ENCODE measurements around the gene STK32A. TPM values are rescaled to one million over a fixed set of nuclear protein-coding genes. Genes with fewer than 3 reads are reported as not detected.

The STK32A gene
- total and polyA plus RNA-seq, 11 donors: 0.15 to 1.4 (median 0.30) TPM

- Histone ChIP-seq H3K36me3 (no peaks in the 10 kb centered on the region), H3K27ac (no peak overlapping the region), H3K4me1 (no peaks in the 10 kb centered on the region), H3K9me3 (peaks cover 0 to 5% (median 0%) of the 10 kb centered on the region in 12 donors), H3K27me3 (peaks cover 0 to 18% (median 0%) of the 10 kb centered on the region in 9 donors), H3K4me3 (no peak overlapping the region)
- intact Hi-C loops (cut with DNase I): loop anchor here (2.0 to 10.0 kb wide), 5 partner anchors 92 to 657 kb away; no protein-coding TSS in a partner anchor
- WGBS, 4 donors: 3 to 12% (median 10%) methylated on average over 2 of the region's 2 CpGs
- ATAC-seq (no peak), DNase-seq (no peak)
- TF ChIP-seq CTCF (IDR thresholded peaks at IDR 0.05) (peak in 1 of 12 donors; percentile 1), POLR2A (IDR thresholded peaks at IDR 0.05) (no peak)
Observed at GRCh38 chr5:147189109-147189424, 45.8 kb upstream of the STK32A start.

DNA sequence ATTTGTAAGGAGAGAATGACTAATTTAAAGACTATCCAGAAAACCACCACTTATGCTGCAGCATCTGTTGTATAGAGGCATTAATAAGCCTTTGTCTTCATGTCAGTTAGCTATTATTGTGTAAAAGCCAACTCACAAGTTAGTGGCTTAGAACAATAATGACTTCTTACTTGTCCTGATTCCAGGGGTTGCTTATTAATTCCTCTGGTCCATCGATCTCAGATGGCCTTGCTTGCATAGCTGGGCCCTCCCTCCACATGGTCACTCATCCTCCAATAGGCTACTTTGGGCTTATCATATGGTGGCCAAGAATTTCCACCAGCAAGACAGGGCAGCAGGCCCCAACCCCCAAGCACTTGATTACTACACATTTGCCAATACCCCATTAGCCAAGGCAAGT is 44.5 kb upstream of the STK32A start:
- H3K4me3 ChIP-seq: no peak overlapping the region
- intact Hi-C loops (cut with DNase I): loop anchor here in 3 of 10 donors (10.0 kb wide), 2 partner anchors 96 to 226 kb away; no protein-coding TSS in a partner anchor
- no peak for TF ChIP-seq POLR2A (IDR thresholded peaks at IDR 0.05)
- no peak for TF ChIP-seq CTCF (IDR thresholded peaks at IDR 0.05)
- H3K36me3 ChIP-seq: no peaks in the 10 kb centered on the region
- no peak for ATAC-seq
- no peak for DNase-seq
- no peaks in the 10 kb centered on the region for H3K4me1 ChIP-seq
- H3K9me3 ChIP-seq: peaks cover 0 to 4% (median 0%) of the 10 kb centered on the region in 12 donors
- 53 to 65% (median 54%) methylated on average over 1 of the region's 1 CpG for WGBS, 4 donors
- H3K27me3 ChIP-seq: peaks cover 0 to 18% (median 0%) of the 10 kb centered on the region in 9 donors
- no peak overlapping the region for H3K27ac ChIP-seq

DNA sequence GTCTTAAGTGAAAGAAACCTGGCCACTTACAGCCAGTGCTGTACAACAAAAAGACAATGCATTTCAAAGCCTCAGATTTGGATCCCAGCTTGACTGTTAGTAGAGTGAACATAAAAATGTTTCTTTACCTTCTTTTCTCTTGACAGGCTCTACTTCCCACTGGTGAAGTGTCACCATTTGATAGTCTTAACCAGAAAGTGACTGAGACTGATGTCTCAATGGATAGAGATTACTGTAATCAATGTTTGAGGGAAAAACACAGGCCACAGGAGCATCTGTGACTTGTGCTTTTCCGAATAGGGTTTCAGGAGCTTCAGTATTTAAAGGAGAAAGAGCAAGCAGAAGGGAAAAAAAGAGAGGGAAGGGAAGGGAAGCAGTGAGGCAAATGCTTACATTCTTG is 41.7 kb upstream of the STK32A start:
- Histone ChIP-seq H3K4me3 (no peak overlapping the region), H3K36me3 (no peaks in the 10 kb centered on the region), H3K4me1 (no peaks in the 10 kb centered on the region), H3K9me3 (no peaks in the 10 kb centered on the region), H3K27me3 (peaks cover 0 to 16% (median 0%) of the 10 kb centered on the region in 9 donors), H3K27ac (no peak overlapping the region)
- WGBS, 4 donors: 66 to 83% (median 79%) methylated on average over 1 of the region's 1 CpG
- no peak for TF ChIP-seq POLR2A (IDR thresholded peaks at IDR 0.05)
- TF ChIP-seq CTCF (IDR thresholded peaks at IDR 0.05): no peak
- ATAC-seq (no peak), DNase-seq (no peak)
- intact Hi-C loops (cut with DNase I): loop anchor here in 3 of 10 donors (10.0 kb wide), 2 partner anchors 98 to 228 kb away; no protein-coding TSS in a partner anchor

DNA sequence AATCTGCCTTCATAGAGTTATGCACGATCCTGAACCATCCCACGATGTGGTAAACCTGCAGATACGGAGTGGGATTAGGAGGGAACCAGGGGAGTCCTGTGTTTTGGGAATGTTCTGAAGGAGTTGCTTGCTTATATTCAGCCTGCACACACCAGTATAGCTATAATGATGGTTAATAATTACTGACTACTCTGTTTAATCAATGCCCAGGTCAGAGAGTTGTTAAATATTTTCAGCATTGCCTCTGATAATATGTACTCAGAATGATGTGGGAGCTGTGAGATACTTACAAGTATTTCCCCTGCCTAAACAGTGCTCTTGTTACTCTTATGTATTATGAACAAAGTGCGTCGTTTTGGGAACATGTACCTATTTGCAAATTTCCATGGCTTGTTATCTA is 34.8 kb upstream of the STK32A start:
- DNase-seq (no peak), ATAC-seq (no peak)
- Histone ChIP-seq H3K4me3 (no peak overlapping the region), H3K27me3 (peaks cover 0 to 6% (median 0%) of the 10 kb centered on the region in 9 donors), H3K9me3 (peaks cover 0 to 8% (median 0%) of the 10 kb centered on the region in 12 donors), H3K36me3 (no peaks in the 10 kb centered on the region), H3K4me1 (no peaks in the 10 kb centered on the region), H3K27ac (no peak overlapping the region)
- 74 to 87% (median 83%) methylated on average over 5 of the region's 5 CpGs for WGBS, 4 donors
- intact Hi-C loops (cut with DNase I): no loop called here
- TF ChIP-seq CTCF (IDR thresholded peaks at IDR 0.05): no peak
- no peak for TF ChIP-seq POLR2A (IDR thresholded peaks at IDR 0.05)

All from heart left ventricle (tissue), 16 donors.